Non-pigmented ciliary epithelial cell (primary cell): ENCODE data around the gene PCDHA3.
"Not testable (repeated sequence)": the region's sequence is repeated elsewhere in the genome, so short reads cannot be mapped to it uniquely, and the experiment has no call there.

Source experiments
- DNase-seq: peaks from one replicate; pipeline ENCODE4 v3.0.0-alpha.2; 2010; ENCODE audit warnings: low read depth

The PCDHA3 gene

DNA sequence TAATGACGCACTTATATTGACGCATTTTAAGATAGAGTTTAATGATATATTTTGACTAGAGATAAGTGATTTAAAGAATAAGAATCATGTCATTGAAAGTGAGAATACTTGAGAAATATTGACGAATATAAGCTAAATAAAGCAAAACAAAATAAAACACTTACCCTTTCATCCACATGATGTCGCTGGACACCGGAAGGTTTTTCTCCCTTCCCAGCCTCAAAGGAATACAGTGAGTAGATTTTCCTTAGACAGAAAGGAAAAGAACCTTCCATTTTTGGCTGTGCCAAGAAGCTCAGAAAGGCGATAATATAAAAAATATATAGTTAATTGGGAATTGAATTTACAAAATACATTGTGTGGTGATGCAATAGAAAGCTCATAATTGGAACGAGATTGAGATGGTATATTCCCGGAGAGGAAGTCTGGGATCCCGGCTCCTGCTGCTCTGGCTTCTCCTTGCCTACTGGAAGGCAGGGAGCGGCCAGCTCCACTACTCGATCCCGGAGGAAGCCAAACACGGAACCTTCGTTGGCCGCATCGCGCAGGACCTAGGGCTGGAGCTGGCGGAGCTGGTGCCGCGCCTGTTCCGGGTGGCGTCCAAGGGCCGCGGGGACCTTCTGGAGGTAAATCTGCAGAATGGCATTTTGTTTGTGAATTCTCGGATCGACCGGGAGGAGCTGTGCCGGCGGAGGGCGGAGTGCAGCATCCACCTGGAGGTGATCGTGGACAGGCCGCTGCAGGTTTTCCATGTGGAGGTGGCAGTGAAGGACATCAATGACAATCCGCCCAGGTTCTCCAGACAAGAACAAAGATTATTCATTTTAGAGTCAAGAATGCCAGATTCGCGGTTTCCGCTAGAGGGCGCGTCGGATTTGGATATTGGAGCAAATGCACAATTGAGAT lies 20.8 kb downstream of the PCDHA3 start, which contains the start of gene PCDHA5:
Gene PCDHA5 (plus strand): TSS at position 239 of the 906 bp plus-strand sequence.
- DNase-seq, result no peak

DNA sequence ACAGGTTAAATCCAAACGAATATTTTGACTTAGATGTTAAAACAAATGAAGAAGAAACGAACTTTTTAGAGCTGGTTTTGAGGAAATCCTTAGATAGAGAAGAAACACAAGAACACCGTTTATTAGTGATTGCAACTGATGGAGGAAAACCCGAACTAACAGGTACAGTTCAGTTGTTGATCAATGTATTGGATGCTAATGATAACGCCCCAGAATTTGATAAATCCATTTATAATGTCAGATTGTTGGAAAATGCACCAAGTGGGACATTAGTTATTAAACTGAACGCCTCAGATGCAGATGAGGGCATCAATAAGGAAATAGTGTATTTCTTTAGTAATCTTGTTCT lies 21.4 kb downstream of the PCDHA3 start:
- DNase-seq, result no peak

DNA sequence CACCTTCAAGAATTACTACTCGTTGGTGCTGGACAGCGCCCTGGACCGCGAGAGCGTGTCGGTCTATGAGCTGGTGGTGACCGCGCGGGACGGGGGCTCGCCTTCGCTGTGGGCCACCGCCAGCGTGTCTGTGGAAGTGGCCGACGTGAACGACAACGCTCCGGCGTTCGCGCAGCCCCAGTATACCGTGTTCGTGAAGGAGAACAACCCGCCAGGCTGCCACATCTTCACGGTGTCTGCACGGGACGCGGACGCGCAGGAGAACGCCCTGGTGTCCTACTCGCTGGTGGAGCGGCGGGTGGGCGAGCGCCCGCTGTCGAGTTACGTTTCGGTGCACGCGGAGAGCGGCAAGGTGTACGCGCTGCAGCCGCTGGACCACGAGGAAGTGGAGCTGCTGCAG lies 22.1 kb downstream of the PCDHA3 start:
- DNase-seq, result not testable (repeated sequence)

DNA sequence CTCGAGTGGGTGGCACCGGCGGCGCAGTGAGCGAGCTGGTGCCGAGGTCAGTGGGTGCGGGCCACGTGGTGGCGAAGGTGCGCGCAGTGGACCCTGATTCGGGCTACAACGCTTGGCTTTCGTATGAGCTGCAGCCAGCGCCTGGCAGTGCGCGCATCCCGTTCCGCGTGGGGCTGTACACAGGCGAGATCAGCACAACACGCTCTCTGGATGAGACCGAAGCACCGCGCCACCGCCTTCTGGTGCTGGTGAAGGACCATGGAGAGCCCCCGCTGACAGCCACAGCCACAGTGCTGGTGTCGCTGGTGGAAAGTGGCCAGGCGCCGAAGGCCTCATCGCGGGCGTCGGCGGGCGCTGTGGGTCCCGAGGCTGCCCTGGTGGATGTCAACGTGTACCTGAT lies 22.6 kb downstream of the PCDHA3 start:
- no peak for DNase-seq

DNA sequence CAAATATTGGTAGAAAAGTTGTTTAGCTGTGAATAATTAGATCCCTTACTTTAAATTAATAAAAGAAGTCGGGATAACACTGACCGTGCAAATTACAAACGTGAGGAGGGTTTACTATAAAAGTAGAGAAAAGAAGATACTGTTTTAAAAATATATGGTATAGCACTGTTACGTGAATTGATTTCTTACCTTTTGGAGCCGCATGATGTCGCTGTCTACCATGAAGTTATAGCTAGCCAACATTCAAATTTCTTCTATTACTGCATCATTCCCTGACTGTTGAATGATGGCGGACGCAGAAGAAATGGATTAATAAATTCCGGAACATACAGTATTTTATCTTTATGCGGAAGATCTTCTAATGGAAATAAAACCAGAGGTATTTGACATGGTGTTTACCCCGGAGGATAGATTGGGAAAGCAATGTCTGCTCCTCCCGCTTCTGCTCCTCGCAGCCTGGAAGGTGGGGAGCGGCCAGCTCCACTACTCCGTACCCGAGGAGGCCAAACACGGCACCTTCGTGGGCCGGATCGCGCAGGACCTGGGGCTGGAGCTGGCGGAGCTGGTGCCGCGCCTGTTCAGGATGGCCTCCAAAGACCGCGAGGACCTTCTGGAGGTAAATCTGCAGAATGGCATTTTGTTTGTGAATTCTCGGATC lies 27.0 kb downstream of the PCDHA3 start, which contains the start of gene PCDHA6:
Gene PCDHA6 (plus strand): TSS at position 257 of the 658 bp plus-strand sequence. CDS start 132 bp downstream, at position 389.
- no peak for DNase-seq

DNA sequence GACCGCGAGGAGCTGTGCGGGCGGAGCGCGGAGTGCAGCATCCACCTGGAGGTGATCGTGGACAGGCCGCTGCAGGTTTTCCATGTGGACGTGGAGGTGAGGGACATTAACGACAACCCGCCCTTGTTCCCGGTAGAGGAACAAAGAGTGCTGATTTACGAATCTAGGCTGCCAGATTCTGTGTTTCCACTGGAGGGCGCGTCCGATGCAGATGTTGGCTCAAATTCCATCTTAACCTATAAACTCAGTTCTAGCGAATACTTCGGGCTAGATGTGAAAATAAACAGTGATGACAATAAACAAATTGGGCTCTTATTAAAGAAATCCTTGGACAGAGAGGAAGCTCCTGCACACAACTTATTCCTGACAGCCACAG lies 27.5 kb downstream of the PCDHA3 start:
- DNase-seq, result no peak

DNA sequence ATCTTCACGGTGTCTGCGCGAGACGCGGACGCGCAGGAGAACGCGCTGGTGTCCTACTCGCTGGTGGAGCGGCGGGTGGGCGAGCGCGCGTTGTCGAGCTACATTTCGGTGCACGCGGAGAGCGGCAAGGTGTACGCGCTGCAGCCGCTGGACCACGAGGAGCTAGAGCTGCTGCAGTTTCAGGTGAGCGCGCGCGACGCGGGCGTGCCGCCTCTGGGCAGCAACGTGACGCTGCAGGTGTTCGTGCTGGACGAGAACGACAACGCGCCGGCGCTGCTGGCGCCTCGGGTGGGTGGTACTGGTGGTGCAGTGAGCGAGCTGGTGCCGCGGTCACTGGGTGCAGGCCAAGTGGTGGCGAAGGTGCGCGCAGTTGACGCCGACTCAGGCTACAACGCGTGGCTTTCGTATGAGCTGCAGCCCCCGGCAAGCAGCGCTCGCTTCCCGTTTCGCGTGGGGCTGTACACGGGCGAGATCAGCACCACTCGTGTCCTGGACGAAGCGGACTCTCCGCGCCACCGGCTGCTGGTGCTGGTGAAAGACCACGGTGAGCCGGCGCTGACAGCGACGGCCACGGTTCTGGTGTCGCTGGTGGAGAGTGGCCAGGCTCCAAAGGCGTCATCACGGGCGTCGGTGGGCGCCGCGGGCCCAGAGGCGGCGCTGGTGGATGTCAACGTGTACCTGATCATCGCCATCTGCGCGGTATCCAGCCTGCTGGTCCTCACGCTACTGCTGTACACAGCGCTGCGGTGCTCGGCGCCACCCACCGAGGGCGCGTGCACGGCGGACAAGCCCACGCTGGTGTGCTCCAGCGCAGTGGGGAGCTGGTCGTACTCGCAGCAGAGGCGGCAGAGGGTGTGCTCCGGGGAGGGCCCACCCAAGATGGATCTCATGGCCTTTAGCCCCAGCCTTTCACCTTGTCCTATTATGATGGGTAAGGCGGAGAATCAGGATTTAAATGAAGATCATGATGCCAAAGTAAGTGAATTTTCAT lies 28.9 kb downstream of the PCDHA3 start:
- DNase-seq, result not testable (repeated sequence)

DNA sequence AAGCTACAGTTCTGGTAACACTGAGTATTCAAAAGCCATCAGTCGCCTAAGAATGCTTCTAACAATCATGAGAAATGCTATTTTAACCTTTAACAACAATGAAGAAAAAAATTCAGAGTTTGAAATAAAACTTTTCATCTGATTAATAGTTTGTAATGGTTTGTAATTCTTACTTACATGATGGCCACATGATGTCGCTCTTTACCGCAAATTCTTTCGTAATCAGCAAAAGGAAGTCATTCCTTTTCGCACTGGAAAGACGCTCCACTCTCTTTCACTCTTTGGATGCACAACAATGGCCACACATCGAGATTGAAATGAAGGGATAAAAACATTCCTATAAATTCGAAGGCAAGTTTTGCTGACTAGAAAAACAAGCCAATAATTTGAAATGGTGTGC lies 33.1 kb downstream of the PCDHA3 start, which contains the start of gene PCDHA7:
Gene PCDHA7 (plus strand): TSS at position 277 of the 400 bp plus-strand sequence. CDS start 115 bp downstream, at position 392.
- DNase-seq, result no peak

DNA sequence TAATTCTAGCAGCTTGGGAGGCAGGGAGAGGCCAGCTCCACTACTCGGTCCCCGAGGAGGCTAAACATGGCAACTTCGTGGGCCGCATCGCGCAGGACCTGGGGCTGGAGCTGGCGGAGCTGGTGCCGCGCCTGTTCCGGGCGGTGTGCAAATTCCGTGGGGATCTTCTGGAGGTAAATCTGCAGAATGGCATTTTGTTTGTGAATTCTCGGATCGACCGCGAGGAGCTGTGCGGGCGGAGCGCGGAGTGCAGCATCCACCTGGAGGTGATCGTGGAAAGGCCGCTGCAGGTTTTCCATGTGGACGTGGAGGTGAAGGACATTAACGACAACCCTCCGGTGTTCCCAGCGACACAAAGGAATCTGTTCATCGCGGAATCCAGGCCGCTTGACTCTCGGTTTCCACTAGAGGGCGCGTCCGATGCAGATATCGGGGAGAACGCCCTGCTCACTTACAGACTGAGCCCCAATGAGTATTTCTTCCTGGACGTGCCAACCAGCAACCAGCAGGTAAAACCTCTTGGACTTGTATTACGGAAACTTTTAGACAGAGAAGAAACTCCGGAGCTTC lies 33.7 kb downstream of the PCDHA3 start:
- not testable (repeated sequence) for DNase-seq

DNA sequence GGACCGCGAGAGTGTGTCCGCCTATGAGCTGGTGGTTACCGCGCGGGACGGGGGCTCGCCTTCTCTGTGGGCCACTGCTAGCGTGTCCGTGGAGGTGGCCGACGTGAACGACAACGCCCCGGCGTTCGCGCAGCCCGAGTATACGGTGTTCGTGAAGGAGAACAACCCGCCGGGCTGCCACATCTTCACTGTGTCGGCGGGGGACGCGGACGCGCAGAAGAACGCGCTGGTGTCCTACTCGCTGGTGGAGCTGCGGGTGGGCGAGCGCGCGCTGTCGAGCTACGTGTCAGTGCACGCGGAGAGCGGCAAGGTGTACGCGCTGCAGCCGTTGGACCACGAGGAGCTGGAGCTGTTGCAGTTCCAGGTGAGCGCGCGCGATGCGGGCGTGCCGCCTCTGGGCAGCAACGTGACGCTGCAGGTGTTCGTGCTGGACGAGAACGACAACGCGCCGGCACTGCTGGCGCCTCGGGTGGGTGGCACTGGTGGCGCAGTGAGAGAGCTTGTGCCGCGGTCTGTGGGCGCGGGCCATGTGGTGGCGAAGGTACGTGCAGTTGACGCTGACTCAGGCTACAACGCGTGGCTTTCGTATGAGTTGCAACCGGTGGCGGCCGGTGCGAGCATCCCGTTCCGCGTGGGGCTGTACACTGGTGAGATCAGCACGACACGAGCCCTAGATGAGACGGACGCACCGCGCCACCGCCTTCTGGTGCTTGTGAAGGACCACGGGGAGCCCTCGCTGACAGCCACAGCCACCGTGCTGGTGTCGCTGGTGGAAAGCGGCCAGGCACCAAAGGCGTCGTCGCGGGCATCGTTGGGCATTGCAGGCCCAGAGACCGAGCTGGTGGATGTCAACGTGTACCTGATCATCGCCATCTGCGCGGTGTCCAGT lies 35.0 kb downstream of the PCDHA3 start:
- no peak for DNase-seq

DNA sequence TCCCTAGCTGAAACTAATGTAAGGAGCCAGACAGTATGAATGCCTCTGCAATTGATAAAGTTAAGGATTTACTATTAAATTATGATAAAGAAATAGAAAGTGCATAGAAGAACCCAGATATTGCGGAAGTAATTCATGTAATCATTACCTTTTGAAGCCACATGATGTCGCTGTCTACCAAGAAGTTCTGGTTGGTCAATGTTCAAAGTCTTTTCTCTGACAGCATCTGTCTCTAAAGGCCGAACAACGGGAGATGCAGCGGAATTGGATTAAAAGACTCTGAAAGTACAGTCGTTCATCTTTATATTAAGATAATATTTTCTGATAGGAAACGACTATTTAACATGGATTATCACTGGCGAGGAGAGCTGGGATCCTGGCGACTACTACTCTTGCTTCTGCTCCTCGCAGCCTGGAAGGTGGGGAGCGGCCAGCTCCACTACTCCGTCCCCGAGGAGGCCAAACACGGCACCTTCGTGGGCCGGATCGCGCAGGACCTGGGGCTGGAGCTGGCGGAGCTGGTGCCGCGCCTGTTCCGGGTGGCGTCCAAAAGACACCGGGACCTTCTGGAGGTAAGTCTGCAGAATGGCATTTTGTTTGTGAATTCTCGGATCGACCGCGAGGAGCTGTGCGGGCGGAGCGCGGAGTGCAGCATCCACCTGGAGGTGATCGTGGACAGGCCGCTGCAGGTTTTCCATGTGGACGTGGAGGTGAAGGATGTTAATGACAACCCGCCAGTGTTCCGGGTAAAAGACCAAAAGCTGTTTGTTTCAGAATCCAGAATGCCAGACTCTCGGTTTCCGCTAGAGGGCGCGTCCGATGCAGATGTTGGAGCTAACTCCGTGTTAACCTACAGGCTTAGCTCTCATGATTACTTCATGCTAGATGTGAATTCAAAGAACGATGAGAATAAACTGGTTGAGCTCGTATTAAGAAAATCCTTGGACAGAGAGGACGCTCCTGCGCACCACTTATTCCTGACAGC lies 40.4 kb downstream of the PCDHA3 start, which contains the start of gene PCDHA8:
Gene PCDHA8 (plus strand): TSS at position 210 of the 985 bp plus-strand sequence. CDS start 135 bp downstream, at position 345.
- no peak for DNase-seq

DNA sequence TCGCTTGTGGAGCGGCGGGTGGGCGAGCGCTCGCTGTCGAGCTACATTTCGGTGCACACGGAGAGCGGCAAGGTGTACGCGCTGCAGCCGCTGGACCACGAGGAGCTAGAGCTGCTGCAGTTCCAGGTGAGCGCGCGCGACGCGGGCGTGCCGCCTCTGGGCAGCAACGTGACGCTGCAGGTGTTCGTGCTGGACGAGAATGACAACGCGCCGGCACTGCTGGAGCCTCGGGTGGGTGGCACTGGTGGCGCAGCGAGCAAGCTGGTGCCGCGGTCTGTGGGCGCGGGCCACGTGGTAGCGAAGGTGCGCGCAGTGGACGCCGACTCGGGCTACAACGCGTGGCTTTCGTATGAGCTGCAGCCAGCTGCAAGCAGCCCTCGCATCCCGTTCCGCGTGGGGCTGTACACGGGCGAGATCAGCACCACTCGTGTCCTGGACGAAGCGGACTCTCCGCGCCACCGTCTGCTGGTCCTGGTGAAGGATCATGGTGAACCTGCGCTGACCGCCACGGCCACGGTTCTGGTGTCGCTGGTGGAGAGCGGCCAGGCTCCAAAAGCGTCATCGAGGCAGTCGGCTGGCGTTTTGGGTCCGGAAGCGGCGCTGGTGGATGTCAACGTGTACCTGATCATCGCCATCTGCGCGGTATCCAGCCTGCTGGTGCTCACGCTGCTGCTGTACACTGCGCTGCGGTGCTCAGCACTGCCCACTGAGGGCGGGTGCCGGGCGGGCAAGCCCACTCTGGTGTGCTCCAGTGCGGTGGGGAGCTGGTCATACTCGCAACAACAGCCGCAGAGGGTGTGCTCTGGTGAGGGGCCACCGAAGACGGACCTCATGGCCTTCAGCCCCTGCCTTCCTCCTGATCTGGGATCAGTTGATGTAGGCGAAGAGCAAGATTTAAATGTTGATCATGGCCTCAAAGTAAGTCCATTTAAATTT lies 42.2 kb downstream of the PCDHA3 start:
- DNase-seq, result no peak

DNA sequence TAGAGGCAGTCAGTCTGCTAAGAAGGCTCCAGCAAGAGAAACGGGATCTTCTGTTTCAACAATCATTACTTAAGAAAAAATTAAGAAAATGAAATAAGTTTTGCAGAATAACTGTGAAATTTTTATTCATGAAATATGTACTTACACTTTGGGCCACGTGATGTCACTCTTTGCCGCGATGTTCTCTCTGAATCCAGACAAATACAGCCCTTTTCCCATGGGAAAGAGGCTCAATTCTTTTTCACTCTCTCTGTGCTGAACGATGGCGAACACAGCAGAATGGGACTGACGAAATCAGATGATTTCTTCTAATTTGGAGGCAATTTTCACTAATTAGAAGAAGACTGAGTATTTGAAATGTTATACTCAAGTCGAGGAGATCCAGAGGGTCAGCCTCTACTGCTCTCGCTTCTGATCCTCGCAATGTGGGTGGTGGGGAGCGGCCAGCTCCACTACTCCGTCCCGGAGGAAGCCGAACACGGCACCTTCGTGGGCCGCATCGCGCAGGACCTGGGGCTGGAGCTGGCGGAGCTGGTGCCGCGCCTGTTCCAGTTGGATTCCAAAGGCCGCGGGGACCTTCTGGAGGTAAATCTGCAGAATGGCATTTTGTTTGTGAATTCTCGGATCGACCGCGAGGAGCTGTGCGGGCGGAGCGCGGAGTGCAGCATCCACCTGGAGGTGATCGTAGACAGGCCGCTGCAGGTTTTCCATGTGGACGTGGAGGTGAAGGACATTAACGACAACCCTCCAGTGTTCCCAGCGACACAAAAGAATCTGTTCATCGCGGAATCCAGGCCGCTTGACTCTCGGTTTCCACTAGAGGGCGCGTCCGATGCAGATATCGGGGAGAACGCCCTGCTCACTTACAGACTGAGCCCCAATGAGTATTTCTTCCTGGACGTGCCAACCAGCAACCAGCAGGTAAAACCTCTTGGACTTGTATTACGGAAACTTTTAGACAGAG lies 47.6 kb downstream of the PCDHA3 start, which contains the start of gene PCDHA9:
Gene PCDHA9 (plus strand): TSS at position 244 of the 964 bp plus-strand sequence. CDS start 114 bp downstream, at position 358.
- DNase-seq, result not testable (repeated sequence)

DNA sequence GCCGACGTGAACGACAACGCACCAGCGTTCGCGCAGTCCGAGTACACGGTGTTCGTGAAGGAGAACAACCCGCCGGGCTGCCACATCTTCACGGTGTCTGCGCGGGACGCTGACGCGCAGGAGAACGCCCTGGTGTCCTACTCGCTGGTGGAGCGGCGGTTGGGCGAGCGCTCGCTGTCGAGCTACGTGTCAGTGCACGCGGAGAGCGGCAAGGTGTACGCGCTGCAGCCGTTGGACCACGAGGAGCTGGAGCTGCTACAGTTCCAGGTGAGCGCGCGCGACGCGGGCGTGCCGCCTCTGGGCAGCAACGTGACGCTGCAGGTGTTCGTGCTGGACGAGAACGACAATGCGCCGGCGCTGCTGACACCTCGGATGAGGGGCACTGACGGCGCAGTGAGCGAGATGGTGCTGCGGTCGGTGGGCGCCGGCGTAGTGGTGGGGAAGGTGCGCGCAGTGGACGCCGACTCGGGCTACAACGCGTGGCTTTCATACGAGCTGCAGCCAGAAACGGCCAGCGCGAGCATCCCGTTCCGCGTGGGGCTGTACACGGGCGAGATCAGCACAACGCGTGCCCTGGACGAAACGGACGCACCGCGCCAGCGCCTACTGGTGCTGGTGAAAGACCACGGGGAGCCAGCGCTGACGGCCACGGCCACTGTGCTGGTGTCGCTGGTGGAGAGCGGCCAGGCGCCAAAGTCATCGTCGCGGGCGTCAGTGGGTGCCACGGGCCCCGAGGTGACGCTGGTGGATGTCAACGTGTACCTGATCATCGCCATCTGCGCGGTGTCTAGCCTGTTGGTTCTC lies 49.2 kb downstream of the PCDHA3 start:
- DNase-seq, result not testable (repeated sequence)
